HG02943 (cell line): Measurements from ENCODE around the gene AGO1.
"Not testable (repeated sequence)": the region's sequence is repeated elsewhere in the genome, so short reads cannot be mapped to it uniquely, and the experiment has no call there.

Source experiments
- ATAC-seq: cut with Tn5 transposase; IDR thresholded peaks from one replicate; pipeline ENCODE4 v1.9.1; 2021; ENCODE audit warnings: mild to moderate bottlenecking, low read depth, moderate library complexity; ENCODE audit not compliant: unreplicated experiment

The AGO1 gene

GRCh38 chr1:35866991-35867390, 16.0 kb upstream of the AGO1 start:
- ATAC-seq: no peak

DNA sequence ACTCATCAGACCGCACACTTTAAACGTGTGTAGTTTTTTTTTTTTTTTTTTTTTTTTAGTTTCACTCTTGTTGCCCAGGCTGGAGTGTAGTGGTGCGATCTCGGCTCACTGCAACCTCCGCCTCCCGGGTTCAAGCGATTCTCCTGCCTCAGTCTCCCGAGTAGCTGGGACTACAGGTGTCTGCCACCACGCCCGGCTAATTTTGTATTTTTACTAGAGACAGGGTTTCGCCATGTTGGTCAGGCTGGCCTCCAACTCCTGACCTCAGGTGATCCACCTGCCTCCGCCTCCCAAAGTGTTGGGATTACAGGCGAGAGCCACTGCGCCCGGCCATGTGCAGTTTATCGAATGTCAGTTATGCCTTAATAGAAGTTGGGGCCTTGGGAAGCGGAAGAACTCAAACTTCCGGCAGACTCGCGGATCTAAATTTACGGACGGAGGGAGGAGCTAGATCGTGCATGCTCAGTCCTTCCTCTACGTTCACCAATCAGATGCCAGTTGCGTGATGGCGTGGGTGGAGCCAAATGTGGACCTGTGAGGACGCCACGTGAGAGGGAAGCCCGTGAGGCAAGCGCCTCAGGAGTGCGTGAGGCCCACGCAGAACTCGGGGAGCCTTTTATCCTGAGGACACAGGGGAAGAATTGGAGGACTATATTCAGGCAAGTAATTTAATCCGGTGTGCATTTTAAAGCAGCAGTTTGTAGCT, 13.6 kb upstream of the AGO1 start:
- ATAC-seq: not testable (repeated sequence)

GRCh38 chr1:35870651-35871309, 12.2 kb upstream of the AGO1 start:
- no peak for ATAC-seq

GRCh38 chr1:35873243-35873750, 9.7 kb upstream of the AGO1 start:
- ATAC-seq: no peak

DNA sequence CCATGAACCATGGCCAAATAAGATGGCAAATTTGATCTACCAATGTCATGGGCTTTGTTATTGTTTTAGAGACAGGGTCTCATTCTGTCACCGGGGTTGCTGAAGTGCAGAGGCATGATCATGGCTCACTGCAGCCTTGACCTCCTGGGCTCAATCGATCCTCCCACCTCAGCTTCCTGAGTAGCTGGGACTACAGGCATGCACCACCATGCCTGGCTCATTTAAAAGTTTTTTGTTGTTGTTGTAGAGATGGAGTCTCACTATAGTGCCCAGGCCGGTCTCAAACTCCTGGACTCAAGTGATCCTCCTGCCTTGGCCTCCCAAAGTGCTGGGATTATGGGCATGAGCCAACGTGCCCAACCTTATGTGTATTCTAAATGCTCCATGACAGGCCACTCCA, 8.9 kb upstream of the AGO1 start:
- ATAC-seq: not testable (repeated sequence)

GRCh38 chr1:35876988-35877387, 6.0 kb upstream of the AGO1 start:
- ATAC-seq: no peak

DNA sequence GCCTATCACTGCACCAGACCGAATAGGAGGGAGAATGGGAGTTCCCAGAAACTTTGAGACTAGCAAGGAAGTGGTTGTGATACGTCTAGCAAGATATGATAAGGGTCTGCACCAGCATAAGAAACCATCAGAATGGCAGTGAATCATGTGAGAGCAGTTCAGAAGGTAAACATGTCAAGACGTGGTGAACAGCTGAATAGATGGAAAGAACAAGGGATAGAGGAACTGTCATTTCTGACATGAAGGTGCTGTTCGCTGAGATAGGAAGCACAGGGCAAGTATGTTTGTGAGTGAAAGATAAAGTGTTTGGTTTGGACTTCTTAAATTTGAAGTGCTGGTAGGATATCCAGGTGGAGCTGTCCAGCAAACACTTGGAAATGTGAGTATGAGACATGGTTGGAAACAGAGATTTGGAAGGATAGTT, 1.1 kb upstream of the AGO1 start:
- no peak for ATAC-seq

- ATAC-seq: no peak
Measured at GRCh38 chr1:35882586-35882944, 444 bp upstream of the AGO1 start.

GRCh38 chr1:35883635-35884101, 659 bp downstream of the AGO1 start:
- peak; percentile 14 for ATAC-seq

DNA sequence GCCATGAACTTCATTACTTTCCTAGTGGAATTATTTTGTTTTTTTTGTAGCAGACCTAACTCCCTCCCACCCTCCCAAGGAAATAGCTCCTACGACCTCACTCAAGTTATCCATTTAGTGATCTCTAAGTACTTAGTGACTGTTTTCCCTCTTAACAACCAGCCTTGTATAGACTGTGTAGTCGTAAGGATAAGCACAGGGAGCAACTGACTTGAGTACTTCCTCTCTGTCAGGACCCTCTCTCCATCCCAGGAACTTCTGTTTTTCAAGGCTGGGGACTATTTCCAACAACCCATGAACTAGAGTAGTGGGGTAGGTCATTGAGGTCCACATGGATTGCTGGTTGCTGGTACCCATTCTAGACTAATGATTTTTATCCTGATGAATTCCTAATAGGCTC, 1.9 kb downstream of the AGO1 start:
- ATAC-seq: no peak

- ATAC-seq: no peak
Measured at GRCh38 chr1:35885961-35886558, 3.1 kb downstream of the AGO1 start.

- ATAC-seq: no peak
Measured at GRCh38 chr1:35886577-35887431, 3.8 kb downstream of the AGO1 start.

DNA sequence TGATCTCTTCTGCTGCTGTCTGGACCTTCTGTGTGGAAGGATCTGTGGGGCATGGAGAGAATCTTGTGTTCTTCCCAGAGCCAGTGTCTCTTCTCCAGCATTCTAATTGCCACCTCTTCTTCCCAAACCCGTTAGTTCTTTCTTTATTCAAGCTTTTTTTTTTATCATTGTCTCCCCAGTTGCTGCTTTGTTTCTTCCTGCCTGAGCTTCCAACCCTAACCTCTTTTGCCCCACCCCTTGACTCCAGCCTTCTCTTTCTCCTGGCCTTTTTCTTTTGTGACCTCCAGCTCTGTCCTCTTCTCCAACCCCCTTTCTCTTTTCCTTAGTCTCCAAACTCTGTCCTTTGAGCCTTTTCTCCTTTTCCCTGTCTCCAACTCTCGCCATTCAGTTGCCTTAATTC, 4.5 kb downstream of the AGO1 start:
- ATAC-seq: no peak

DNA sequence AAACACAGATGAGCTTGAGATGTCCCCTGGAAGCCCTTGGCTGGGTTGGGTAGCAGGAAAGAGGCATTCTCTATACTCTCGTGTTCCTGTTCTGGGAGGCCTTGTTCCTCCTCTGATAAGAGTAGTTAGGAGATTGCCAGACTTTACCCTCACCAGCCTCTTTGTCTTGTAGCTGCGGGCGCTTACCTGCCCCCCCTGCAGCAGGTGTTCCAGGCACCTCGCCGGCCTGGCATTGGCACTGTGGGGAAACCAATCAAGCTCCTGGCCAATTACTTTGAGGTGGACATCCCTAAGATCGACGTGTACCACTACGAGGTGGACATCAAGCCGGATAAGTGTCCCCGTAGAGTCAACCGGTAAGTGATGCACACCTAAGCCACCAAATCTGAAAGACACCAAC, 5.2 kb downstream of the AGO1 start:
- ATAC-seq: no peak

GRCh38 chr1:35888981-35889380, 6.0 kb downstream of the AGO1 start:
- ATAC-seq: not testable (repeated sequence)

- ATAC-seq: no peak
Measured at GRCh38 chr1:35893051-35893879, 10.3 kb downstream of the AGO1 start.

GRCh38 chr1:35894183-35894582, 11.2 kb downstream of the AGO1 start:
- ATAC-seq: no peak

GRCh38 chr1:35894656-35895055, 11.6 kb downstream of the AGO1 start:
- ATAC-seq: no peak

- no peak for ATAC-seq
Measured at GRCh38 chr1:35899941-35900340, 16.9 kb downstream of the AGO1 start.

DNA sequence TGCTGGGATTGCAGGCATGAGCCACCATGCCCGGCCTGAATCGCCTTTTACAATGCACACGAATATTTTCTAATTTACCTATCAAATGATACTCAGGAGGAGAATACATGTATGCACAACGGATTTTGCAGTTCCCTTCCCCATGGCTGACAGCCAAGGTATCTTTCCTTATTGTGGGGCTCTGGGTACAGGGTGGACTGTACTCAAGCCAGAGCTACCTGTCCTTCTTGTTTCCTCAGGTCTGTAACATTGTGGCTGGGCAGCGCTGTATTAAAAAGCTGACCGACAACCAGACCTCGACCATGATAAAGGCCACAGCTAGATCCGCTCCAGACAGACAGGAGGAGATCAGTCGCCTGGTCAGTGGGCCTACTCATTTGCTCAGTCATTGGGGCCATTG, 18.2 kb downstream of the AGO1 start:
- ATAC-seq: no peak
